Aorta (tissue), 5 donors: Measurements from ENCODE around the gene KIF18A. TPM values are rescaled to one million over a fixed set of nuclear protein-coding genes. Genes with fewer than 3 reads are reported as not detected.
"Not testable (repeated sequence)": the region's sequence is repeated elsewhere in the genome, so short reads cannot be mapped to it uniquely, and the experiment has no call there.

Source experiments
- ATAC-seq: fragments of 200-7000 bp; cut with Tn5 transposase; one replicate; pipeline ENCODE4 v1.9.1; 2022; ENCODE audit warnings: moderate library complexity; ENCODE audit not compliant: low FRiP score
- DNase-seq, 2 donors: peaks; one replicate each; pipeline ENCODE4 v3.0.0-alpha.2; 2020
- H3K27ac ChIP-seq, 2 donors: one replicate each; pipeline ENCODE4 v1.5.1; 2013; ENCODE audit warnings: low read length in 2 of 2, mild to moderate bottlenecking in 2 of 2, moderate library complexity in 2 of 2, control low read depth in 1 of 2, inconsistent platforms in 1 of 2, low read depth in 1 of 2
- H3K27me3 ChIP-seq, 2 donors: one replicate each; pipeline ENCODE4 v1.6.1; 2013; ENCODE audit warnings: control low read depth in 1 of 2, low read length in 1 of 2, mild to moderate bottlenecking in 1 of 2, moderate library complexity in 1 of 2; ENCODE audit not compliant: insufficient read depth in 2 of 2, control insufficient read depth in 1 of 2
- H3K36me3 ChIP-seq, 2 donors: one replicate each; pipeline ENCODE4 v1.6.1; 2013; ENCODE audit warnings: control low read depth in 1 of 2, low read length in 1 of 2, mild to moderate bottlenecking in 1 of 2; ENCODE audit not compliant: insufficient read depth in 2 of 2, control insufficient read depth in 1 of 2
- H3K4me1 ChIP-seq, 2 donors: one replicate each; pipeline ENCODE4 v1.6.1; 2013; ENCODE audit warnings: low read length in 2 of 2, control low read depth in 1 of 2, mild to moderate bottlenecking in 1 of 2, moderate library complexity in 1 of 2; ENCODE audit not compliant: insufficient read depth in 2 of 2, control insufficient read depth in 1 of 2
- H3K4me3 ChIP-seq, 2 donors: one replicate each; pipeline ENCODE4 v1.5.1; 2013; ENCODE audit warnings: low read length in 2 of 2, control low read depth in 1 of 2, mild to moderate bottlenecking in 1 of 2
- H3K9me3 ChIP-seq: one replicate; pipeline ENCODE4 v1.6.1; 2013; ENCODE audit warnings: mild to moderate bottlenecking, low read length; ENCODE audit not compliant: control insufficient read depth
- WGBS, 2 donors: extraction: QIAGEN DNeasy Blood & Tissue Kit; methylation state at CpG; one replicate each; pipeline ENCODE4 v1.1.7; 2013; 5-methylcytosine and 5-hydroxymethylcytosine counted together
- intact Hi-C, 2 donors: fragments of 100-400 bp; cut with DNase I; formaldehyde crosslinking; loops; one replicate each; pipeline versions ENCODE4 v1.14.2 to v1.15.0; 2022
- polyA plus RNA-seq, 2 donors: library from polyadenylated mRNA; stranded (reverse); fragments of 200-250 nt; gene quantifications; one replicate each; pipeline ENCODE4 v1.2.3, GENCODE V29; 2013
- total RNA-seq, 2 donors: library from RNA; stranded (reverse); fragmentation: NEBNext Ultra II Directional; extraction: Animal tissue kit (Norgen Biotek cat#: 25700); gene quantifications; one replicate each; pipeline ENCODE4 v1.2.1, GENCODE V29; 2021
- donor health status: healthy with polysubstance abuse.
- donor health status: Bipolar disorder and iron deficiency.
- donor health status: DM: no; HTN: no; CAD: no.
- donor health status: DM: no; HTN: no; CAD: no.
- donor health status: DM: yes; HTN: yes; CAD: no.

KIF18A gene
- total and polyA plus RNA-seq, 4 donors = 0.05 to 1.0 (median 0.74) TPM

DNA sequence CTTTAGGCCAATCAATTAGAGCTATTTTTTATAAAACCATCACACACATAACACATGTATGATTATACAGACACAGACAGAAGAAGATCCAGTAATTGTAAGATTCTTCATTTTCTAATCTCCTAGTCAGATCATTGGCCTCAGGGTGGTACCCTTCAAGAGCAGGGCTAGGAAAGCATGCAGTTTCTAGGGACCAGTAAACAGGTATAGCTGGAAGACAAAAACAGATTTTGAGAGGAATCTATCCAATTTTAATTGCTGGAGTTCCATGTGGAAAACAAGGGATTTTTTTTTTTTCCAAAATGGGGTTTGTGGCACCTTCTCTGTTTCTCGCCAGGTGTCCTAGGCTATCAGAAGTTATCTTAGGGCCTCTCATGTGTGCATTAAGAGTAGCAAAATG lies 29.9 kb upstream of the KIF18A start:
- Histone ChIP-seq H3K4me1 (no peaks in the 10 kb centered on the region), H3K36me3 (peaks cover 0 to 1% of the 10 kb centered on the region in 2 donors)
- 100% methylated on average over 1 of the region's 1 CpG for WGBS, 2 donors

DNA sequence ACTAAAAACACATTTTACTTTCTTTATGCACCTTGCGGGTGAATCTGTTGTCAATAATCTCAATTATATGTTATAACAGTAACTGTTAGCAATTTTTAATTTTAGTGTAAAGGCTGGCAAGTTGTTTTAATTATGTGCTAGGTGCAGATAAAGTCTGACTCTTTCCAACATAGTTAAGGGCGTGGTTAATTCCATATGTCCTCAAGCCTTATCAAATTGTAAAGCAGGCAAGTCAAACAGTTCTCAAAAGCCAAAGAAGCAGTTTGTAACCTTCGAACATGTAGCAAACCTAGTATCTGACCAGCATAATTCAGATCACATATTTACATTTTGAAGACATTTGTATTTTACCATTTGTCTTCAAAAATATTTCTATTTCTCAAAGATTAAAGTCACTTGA lies 29.4 kb upstream of the KIF18A start:
- H3K4me3 ChIP-seq = no peak overlapping the region
- no peak overlapping the region for H3K27ac ChIP-seq
- no peak for DNase-seq
- H3K36me3 ChIP-seq = peaks cover 0 to 1% of the 10 kb centered on the region in 2 donors
- WGBS, 2 donors = 97 to 98% methylated on average over 3 of the region's 3 CpGs
- peaks cover 4% of the 10 kb centered on the region for H3K9me3 ChIP-seq
- no peaks in the 10 kb centered on the region for H3K4me1 ChIP-seq
- no peaks in the 10 kb centered on the region for H3K27me3 ChIP-seq
- no peak for ATAC-seq
- intact Hi-C loops = no loop called here

More for the DNA sequence above, 29.9 kb upstream of the KIF18A start:
- no peaks in the 10 kb centered on the region for H3K27me3 ChIP-seq
- ATAC-seq = no peak
- no peak overlapping the region for H3K27ac ChIP-seq
- H3K4me3 ChIP-seq = no peak overlapping the region
- intact Hi-C loops = no loop called here
- no peak for DNase-seq
- peaks cover 4% of the 10 kb centered on the region for H3K9me3 ChIP-seq

DNA sequence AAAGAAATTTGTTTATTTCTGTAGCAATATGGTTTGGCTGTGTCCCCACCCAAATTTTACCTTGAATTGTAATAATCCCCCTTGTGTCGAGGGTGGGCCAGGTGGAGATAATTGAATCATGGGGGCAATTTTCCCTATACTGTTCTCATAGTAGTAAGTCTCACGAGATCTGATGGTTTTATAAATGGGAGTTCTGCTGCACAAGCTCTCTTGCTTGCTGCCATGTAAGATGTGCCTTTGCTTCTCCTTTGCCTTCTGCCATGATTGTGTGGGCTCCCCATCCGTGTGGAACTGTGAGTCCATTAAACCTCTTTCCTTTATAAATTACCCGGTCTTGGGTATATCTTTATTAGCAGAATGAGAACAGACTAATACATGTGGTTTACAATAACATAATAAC lies 28.2 kb upstream of the KIF18A start:
- WGBS, 2 donors = 95 to 97% methylated on average over 4 of the region's 4 CpGs

DNA sequence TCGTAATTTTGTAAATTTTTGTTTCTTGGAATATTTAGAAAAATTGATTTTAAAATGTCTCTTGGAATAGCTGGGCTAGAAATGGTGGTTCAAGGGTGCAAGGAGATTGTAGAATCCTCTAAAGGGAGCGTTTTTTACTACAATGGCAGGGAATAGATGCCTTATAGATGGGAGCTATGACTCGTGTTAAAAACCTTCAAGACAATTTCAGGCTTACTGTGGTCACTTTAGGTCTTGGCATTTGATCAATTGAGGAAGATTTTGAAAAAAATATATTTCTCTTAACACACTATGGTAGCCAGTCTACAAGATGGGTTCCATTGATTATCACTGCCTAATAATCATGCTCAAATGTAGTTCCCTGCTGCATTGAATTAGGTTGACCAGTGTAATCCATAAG lies 25.2 kb upstream of the KIF18A start:
- Histone ChIP-seq H3K9me3 (no peaks in the 10 kb centered on the region), H3K27ac (no peak overlapping the region), H3K36me3 (no peaks in the 10 kb centered on the region), H3K4me3 (no peak overlapping the region), H3K4me1 (no peaks in the 10 kb centered on the region), H3K27me3 (no peaks in the 10 kb centered on the region)
- intact Hi-C loops = no loop called here
- no peak for DNase-seq
- no peak for ATAC-seq
- 95 to 96% methylated on average over 3 of the region's 3 CpGs for WGBS, 2 donors

More for the DNA sequence above, 28.2 kb upstream of the KIF18A start:
- ATAC-seq, H3K4me3 ChIP-seq, H3K36me3 ChIP-seq, DNase-seq, H3K4me1 ChIP-seq, intact Hi-C loops, H3K27ac ChIP-seq, H3K9me3 ChIP-seq, H3K27me3 ChIP-seq: not testable (repeated sequence)

DNA sequence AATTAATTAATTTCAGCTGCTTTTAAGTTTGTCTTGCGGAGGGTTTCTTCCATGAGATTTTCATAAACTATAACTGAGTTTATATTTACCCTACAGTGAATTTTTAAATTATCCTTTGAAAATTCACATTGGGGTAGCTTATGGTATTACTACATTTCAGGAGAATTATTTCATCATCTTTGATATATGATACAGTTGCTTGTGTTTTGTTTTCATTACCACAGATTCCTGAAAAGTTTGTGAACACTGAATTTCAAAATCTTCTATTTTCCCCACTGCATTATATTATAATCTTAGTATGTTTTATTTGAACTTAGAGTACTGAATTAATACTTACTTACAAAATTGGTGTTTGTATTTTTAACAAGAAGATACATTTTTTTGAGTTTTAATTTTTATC lies 24.6 kb upstream of the KIF18A start:
- H3K27me3 ChIP-seq = no peaks in the 10 kb centered on the region
- no peak overlapping the region for H3K27ac ChIP-seq
- intact Hi-C loops = no loop called here
- no peak overlapping the region for H3K4me3 ChIP-seq
- ATAC-seq = no peak
- H3K36me3 ChIP-seq = no peaks in the 10 kb centered on the region
- DNase-seq = no peak
- 46 to 99% methylated on average over 1 of the region's 1 CpG for WGBS, 2 donors
- H3K9me3 ChIP-seq = no peaks in the 10 kb centered on the region
- no peaks in the 10 kb centered on the region for H3K4me1 ChIP-seq

DNA sequence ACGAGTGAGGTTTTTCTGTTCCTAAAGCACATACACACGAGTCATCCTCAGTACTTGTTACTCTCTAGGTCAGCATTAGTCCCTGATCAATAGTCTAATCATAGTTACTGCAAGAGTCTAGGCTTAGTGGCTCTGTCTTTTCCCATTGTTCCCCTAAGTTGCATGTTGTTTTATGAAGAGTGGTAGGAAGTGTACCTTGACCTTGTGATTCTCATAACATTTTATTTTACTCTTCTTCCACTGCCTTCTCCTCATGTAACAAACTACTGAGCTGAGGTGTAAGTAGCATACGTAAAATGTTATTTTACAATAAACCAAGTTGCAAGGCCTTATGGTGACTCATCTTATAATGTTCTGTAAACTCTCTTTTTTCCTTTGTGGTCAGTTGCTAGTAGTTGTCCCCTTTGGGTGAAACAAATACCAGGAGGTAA lies 15.2 kb upstream of the KIF18A start:
- ATAC-seq = no peak
- WGBS, 2 donors = 83 to 90% methylated on average over 3 of the region's 3 CpGs
- no peak for DNase-seq
- Histone ChIP-seq H3K9me3 (no peaks in the 10 kb centered on the region), H3K4me3 (no peak overlapping the region), H3K27me3 (no peaks in the 10 kb centered on the region), H3K27ac (no peak overlapping the region), H3K4me1 (no peaks in the 10 kb centered on the region), H3K36me3 (no peaks in the 10 kb centered on the region)
- intact Hi-C loops = no loop called here

DNA sequence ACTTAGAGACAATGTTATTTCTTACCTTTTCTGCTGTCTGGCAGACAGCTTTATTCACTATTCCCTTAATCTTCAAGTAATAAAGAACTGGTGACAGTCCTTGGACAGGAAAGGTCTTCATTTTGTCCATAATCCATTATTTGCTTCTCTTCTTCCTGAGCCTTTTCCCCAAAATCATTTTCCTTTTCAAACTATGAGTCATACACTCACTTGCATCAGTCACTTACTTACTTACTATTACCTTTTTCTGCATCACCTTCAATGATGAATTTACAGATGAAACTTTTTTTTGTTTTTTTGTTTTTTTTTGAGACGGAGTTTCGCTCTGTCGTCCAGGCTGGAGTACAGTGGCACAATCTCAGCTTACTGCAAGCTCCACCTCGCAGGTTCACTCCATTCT lies 9.8 kb upstream of the KIF18A start:
- no peak overlapping the region for H3K27ac ChIP-seq
- intact Hi-C loops = no loop called here
- 93 to 95% methylated on average over 4 of the region's 4 CpGs for WGBS, 2 donors
- ATAC-seq (no peak), DNase-seq (no peak)
- H3K9me3 ChIP-seq = no peaks in the 10 kb centered on the region
- H3K4me1 ChIP-seq = no peaks in the 10 kb centered on the region
- H3K4me3 ChIP-seq = no peak overlapping the region
- no peaks in the 10 kb centered on the region for H3K36me3 ChIP-seq
- H3K27me3 ChIP-seq = no peaks in the 10 kb centered on the region

DNA sequence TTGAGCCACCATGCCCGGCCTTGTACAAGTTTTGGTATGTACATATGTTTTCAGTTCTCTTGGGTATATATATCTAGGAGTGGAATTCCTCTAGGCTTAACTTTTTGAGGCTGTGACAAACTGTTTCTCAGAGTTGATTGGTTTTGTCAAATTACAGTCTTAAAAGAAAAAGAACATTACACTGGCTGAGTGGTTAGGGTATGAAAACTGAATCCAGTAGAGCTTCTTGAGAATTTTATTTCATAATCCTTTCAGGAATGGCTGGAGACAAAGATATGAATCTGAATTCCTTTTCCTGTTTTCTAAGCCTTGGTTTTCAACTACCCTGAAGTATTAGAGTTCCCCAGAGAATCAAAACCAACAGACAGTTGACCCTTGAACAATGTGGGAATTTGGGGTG lies 6.8 kb upstream of the KIF18A start:
- intact Hi-C loops = loop anchor here in 1 of 2 donors (5.0 kb wide), 1 partner anchor 453 kb away; no protein-coding TSS in a partner anchor
- ATAC-seq = no peak
- Histone ChIP-seq H3K27me3 (no peaks in the 10 kb centered on the region), H3K9me3 (no peaks in the 10 kb centered on the region), H3K27ac (no peak overlapping the region), H3K4me3 (no peak overlapping the region), H3K36me3 (no peaks in the 10 kb centered on the region), H3K4me1 (no peaks in the 10 kb centered on the region)
- 24 to 51% methylated on average over 1 of the region's 1 CpG for WGBS, 2 donors
- DNase-seq = no peak

DNA sequence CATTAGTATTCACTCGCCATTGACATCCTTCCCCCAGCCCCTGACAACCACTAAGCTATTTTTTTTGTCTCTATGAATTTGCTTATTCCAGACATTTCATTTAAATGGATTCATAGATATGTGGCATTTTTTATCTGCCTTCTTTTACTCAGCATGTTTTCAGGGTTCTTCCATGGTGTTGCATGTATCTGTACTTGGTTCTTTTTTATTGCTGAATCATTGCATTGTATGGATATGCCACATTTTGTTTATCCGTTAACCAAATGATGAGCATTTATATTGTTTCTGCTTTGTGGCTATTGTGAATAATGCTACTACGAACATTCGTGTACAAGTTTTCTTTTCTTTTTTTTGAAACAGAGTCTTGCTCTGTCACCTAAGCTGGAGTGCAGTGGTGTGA lies 6.2 kb upstream of the KIF18A start:
- H3K27ac ChIP-seq = no peak overlapping the region
- H3K9me3 ChIP-seq = no peaks in the 10 kb centered on the region
- no peaks in the 10 kb centered on the region for H3K27me3 ChIP-seq
- no peaks in the 10 kb centered on the region for H3K36me3 ChIP-seq
- no peak for DNase-seq
- no peaks in the 10 kb centered on the region for H3K4me1 ChIP-seq
- ATAC-seq = no peak
- no peak overlapping the region for H3K4me3 ChIP-seq
- WGBS, 2 donors = 94 to 96% methylated on average over 4 of the region's 4 CpGs
- intact Hi-C loops = loop anchor here in 1 of 2 donors (5.0 kb wide), 1 partner anchor 453 kb away; no protein-coding TSS in a partner anchor
